Ectodermal cell (in vitro differentiated cells): Measurements from ENCODE around the gene KIF15.

Source experiments
- H3K27ac ChIP-seq: 2 replicates; pipeline ENCODE4 v1.7.0; 2013; ENCODE audit warnings: mild to moderate bottlenecking, low read depth, low read length; ENCODE audit not compliant: insufficient read depth, poor library complexity, severe bottlenecking
- H3K27me3 ChIP-seq: 2 replicates; pipeline ENCODE4 v1.7.0; 2013; ENCODE audit warnings: mild to moderate bottlenecking, low read length; ENCODE audit not compliant: insufficient read depth, control insufficient read depth, poor library complexity, severe bottlenecking
- H3K36me3 ChIP-seq: one replicate; pipeline ENCODE4 v1.7.0; 2013; ENCODE audit warnings: low read length; ENCODE audit not compliant: control insufficient read depth, insufficient read depth
- H3K4me1 ChIP-seq: one replicate; pipeline ENCODE4 v1.7.0; 2013; ENCODE audit warnings: low read length; ENCODE audit not compliant: control insufficient read depth, insufficient read depth
- H3K4me3 ChIP-seq: 2 replicates; pipeline ENCODE4 v1.7.0; 2013; ENCODE audit warnings: low read depth, low read length, control low read depth; ENCODE audit not compliant: insufficient read depth
- H3K9me3 ChIP-seq: 2 replicates; pipeline ENCODE4 v1.7.0; 2013; ENCODE audit warnings: mild to moderate bottlenecking, low read length, moderate library complexity; ENCODE audit not compliant: control insufficient read depth
- WGBS, 2 experiments: methylation state at CpG; one replicate each; pipeline ENCODE4 v1.1.7; 2013; ENCODE audit warnings: missing lambda C conversion rate in 2 of 2; 5-methylcytosine and 5-hydroxymethylcytosine counted together

KIF15 gene

DNA sequence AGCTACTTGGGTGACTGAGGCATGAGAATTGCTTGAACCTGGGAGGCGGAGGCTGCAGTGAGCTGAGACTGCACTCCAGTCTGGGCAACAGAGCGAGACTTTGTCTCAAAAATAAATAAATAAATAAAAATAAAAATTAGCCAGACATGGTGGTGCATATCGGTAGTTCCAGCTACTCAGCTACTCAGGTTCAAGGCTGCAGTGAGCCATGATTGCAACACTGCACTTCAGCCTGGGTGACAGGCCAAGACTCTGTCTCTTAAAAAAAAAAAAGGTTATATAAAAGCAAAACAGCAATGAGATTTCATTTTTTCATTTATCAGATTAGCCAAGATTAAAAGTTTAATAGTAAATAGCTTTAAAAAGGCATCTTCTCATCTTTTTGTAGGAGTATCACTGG is 115.7 kb downstream of the KIF15 start:
- WGBS, 2 experiments, result 94 to 96% methylated on average over 2 to 3 of the region's 3 CpGs
- H3K27me3 ChIP-seq, result no peaks in the 10 kb centered on the region
- no peaks in the 10 kb centered on the region for H3K9me3 ChIP-seq
- no peak overlapping the region for H3K4me3 ChIP-seq
- no peaks in the 10 kb centered on the region for H3K4me1 ChIP-seq
- no peak overlapping the region for H3K27ac ChIP-seq
- H3K36me3 ChIP-seq, result no peaks in the 10 kb centered on the region

DNA sequence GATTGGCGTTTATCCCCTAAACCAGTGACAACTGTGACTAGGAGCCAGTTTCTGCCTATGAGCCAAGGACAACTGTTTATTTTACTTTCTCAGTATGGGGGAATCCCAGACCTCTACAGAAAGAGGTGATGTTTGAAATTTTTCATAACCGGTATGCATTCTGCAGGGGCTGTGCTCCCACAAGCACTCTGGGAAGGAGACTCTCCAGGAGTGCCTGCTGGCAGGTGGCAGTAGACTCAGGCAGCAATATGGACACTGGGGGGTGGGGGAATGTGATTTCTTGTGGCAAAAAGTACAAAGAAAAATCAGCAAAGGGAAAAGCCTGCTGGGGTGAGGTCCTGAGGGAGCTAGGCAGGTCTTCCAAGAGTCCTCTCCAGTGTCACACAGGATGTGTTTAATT is 118.7 kb downstream of the KIF15 start:
- Histone ChIP-seq H3K4me1 (no peaks in the 10 kb centered on the region), H3K27ac (no peak overlapping the region), H3K27me3 (no peaks in the 10 kb centered on the region), H3K36me3 (no peaks in the 10 kb centered on the region), H3K4me3 (no peak overlapping the region), H3K9me3 (no peaks in the 10 kb centered on the region)
- WGBS, 2 experiments, result 84 to 88% methylated on average over 2 of the region's 2 CpGs

DNA sequence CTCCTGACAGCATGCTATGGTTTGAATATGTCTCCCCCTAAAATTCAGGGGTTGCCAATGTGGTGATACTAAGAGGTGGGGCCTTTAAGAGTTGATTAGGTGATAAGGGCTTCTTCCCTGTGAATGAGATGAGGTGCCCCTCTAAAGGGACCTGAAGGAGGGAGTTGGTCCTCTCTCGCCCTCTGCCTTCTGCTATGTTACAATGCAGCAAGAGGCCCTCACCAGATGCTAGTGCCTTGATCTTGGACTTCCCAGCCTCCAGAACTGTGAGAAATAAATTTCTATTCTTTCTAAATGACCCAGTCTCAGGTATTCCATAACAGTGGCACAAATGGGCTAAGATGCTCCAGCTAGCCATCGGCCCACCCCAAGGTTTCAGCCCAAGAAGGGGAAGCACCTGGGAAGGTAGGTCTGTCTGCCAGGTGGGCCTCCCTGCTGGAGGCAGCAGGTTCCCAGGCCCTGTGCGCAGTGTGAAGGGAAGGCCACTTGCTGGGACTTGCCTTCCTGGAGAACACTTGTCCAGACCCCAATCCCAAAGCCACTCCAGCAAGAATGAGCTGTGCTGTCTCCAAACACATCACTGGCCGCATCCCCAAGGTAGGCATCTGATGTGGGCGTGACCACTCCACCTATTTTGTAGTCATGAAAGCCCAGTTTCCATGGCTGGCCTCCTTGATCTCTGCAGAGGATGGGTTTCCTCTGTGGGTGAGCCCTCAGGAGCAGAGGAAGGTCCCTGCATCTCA is 121.8 kb downstream of the KIF15 start:
- no peak overlapping the region for H3K27ac ChIP-seq

DNA sequence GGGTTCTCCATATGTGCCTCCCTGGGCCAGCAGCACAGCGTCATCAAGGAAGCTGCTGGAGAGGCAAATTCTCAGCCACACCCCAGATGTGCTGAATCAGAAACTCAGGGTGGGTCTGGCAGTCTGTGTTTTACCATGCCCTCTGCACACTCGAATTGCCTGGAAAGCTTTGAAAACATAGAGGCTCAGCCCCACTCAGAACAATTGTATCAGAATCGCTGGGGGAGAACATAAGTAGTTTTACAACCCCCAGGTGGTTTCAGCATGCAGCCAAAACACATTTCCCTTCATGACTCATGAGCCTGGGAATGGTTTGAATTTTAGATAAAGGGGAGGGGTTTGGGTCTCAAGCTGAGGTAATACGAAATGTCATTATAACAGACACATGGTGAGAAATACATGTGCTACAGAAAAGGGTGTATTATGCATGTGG is 122.4 kb downstream of the KIF15 start:
- no peaks in the 10 kb centered on the region for H3K4me1 ChIP-seq
- no peaks in the 10 kb centered on the region for H3K36me3 ChIP-seq
- H3K27me3 ChIP-seq, result no peaks in the 10 kb centered on the region
- H3K9me3 ChIP-seq, result no peaks in the 10 kb centered on the region
- no peak overlapping the region for H3K4me3 ChIP-seq
- 76 to 78% methylated on average over 4 of the region's 4 CpGs for WGBS, 2 experiments
- H3K27ac ChIP-seq, result no peak overlapping the region

More for the DNA sequence above, 121.8 kb downstream of the KIF15 start:
- Histone ChIP-seq H3K36me3 (no peaks in the 10 kb centered on the region), H3K4me3 (no peak overlapping the region), H3K4me1 (no peaks in the 10 kb centered on the region), H3K9me3 (no peaks in the 10 kb centered on the region), H3K27me3 (no peaks in the 10 kb centered on the region)
- 91 to 95% methylated on average over 5 of the region's 5 CpGs for WGBS, 2 experiments

DNA sequence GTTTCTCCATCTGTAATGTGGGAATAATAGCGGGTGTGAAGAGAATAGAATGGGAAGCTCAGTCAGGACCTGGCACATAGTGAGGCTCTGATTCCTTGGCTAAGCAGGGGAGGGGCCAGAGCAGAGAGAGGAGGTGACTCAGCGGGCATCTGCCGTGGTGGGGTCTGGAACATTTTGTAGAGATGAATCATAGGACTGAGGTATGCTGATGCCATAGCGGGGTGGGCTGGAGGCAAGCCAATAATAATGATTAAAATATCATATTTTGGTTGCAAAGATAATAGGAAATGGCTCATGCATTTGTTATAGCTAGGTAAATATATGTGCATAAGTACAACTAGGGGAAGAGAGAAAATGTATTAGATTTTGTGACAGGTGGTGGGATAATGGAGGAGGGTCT is 124.0 kb downstream of the KIF15 start:
- H3K27ac ChIP-seq, result no peak overlapping the region

DNA sequence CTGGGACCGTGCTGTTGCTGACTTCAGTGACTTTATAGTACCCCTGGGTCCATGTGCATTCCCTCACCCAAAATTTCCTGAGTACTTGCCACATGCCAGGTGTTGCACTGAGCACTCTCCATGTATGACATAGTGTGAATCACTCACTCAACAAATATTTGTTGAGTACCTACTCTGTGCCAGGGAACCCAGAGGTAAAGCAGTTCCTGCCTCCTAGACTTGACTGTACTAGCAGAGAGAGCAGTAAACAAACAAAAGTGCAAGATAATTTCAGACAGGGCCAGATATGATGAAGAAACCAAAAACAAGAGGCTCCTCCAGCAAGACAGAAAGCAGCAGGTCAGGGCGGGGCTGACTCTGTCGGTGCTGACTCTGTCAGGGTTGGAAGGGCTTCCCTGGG is 125.0 kb downstream of the KIF15 start:
- Histone ChIP-seq H3K36me3 (no peaks in the 10 kb centered on the region), H3K27me3 (no peaks in the 10 kb centered on the region), H3K9me3 (no peaks in the 10 kb centered on the region), H3K4me1 (no peaks in the 10 kb centered on the region), H3K27ac (no peak overlapping the region), H3K4me3 (no peak overlapping the region)
- 80 to 83% methylated on average over 3 of the region's 3 CpGs for WGBS, 2 experiments

More for the DNA sequence above, 124.0 kb downstream of the KIF15 start:
- H3K9me3 ChIP-seq, result no peaks in the 10 kb centered on the region
- 72 to 79% methylated on average over 4 of the region's 4 CpGs for WGBS, 2 experiments
- H3K4me3 ChIP-seq, result no peak overlapping the region
- H3K36me3 ChIP-seq, result no peaks in the 10 kb centered on the region
- H3K4me1 ChIP-seq, result no peaks in the 10 kb centered on the region
- no peaks in the 10 kb centered on the region for H3K27me3 ChIP-seq

DNA sequence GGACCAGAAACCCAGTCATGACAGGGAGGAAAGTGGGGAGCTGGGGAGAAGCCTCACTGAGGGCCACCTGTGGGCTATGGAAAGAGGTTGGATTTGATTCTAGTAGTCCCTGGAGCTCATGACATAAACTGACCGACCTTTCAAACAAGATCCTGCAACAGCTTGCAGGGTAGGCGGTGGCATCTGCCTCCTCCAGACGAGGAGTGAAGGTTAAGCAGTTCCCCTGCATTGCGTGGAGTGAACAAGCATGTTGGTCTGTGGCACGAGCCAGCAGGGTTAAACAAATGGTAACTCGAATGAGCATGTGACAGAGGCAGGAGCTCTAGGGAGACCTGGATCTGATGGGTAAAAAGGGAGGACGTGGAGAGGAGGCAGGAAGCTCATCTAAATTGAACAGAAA is 125.5 kb downstream of the KIF15 start:
- Histone ChIP-seq H3K4me1 (no peaks in the 10 kb centered on the region), H3K9me3 (no peaks in the 10 kb centered on the region), H3K4me3 (no peak overlapping the region), H3K27me3 (no peaks in the 10 kb centered on the region), H3K27ac (no peak overlapping the region), H3K36me3 (no peaks in the 10 kb centered on the region)
- WGBS, 2 experiments, result 88 to 92% methylated on average over 7 of the region's 7 CpGs

DNA sequence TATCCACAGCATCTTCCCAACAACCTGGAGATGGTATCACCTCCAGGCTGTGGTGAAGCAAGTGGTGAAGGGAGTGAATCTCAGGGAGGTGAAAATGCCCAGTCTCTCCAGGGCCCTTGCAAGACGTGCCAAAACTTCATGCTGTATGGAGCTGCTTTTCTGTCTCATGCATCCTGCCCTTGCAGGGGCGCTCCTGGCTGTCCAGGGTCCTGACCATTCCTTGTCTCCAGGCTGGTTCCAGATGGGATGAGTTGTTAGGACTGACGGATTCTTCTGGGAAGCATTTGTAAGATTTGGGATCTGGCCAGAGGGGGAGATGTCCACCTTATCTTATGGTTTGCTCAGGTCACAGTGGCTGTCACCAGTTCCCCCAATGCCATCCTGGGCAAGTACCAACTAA is 128.7 kb downstream of the KIF15 start:
- 75 to 78% methylated on average over 3 of the region's 3 CpGs for WGBS, 2 experiments
- Histone ChIP-seq H3K9me3 (no peaks in the 10 kb centered on the region), H3K27me3 (no peaks in the 10 kb centered on the region), H3K27ac (no peak overlapping the region), H3K4me3 (no peak overlapping the region), H3K4me1 (peaks cover 5% of the 10 kb centered on the region), H3K36me3 (no peaks in the 10 kb centered on the region)

DNA sequence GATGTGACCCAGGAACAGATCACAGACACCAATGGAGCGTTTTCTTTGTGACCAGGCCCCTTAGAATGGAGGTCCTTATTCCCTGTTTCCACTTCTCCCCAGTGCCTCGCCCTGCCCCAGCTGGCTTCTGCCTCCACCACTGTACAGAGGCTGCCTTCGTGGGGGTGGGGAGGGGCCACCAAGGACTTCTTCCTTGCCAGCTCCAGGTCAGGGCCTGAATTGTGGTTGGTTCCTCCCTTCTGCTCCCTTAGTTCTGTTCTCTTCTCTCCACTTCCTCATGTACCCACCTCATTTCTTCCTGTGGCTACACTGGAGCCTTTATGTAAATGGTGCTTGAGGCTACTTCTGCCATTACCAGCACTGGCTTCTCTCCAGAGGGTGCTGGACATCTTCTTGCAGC is 129.3 kb downstream of the KIF15 start:
- H3K27me3 ChIP-seq, result no peaks in the 10 kb centered on the region
- H3K9me3 ChIP-seq, result no peaks in the 10 kb centered on the region
- H3K36me3 ChIP-seq, result no peaks in the 10 kb centered on the region
- H3K4me1 ChIP-seq, result peaks cover 5% of the 10 kb centered on the region
- 88 to 94% methylated on average over 3 of the region's 3 CpGs for WGBS, 2 experiments
- H3K4me3 ChIP-seq, result no peak overlapping the region
- H3K27ac ChIP-seq, result no peak overlapping the region

DNA sequence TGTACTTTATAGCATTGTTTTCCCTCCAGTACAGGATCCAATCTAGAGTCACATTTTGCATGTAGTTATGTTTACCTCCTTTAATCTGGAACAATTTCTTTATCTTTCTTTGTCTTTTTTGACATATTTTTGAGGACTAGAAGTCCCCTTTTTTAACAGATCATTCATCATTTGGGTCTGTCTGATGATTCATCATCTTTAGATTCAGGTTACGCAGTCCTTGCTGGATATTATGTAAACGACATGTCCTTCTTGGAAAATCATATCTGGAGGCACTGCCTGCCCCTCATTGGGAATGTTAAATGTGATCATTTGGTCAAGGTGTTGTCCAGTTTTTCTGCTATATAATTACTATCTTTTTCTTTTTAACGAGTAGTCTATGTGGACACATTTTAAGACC is 131.1 kb downstream of the KIF15 start:
- Histone ChIP-seq H3K27me3 (no peaks in the 10 kb centered on the region), H3K4me3 (no peak overlapping the region), H3K4me1 (peaks cover 5% of the 10 kb centered on the region), H3K36me3 (no peaks in the 10 kb centered on the region), H3K9me3 (no peaks in the 10 kb centered on the region), H3K27ac (no peak overlapping the region)
- 93 to 97% methylated on average over 3 of the region's 3 CpGs for WGBS, 2 experiments
